GM18858 (cell line): ENCODE results near the gene TARM1.

ENCODE experiments used
- ATAC-seq: cut with Tn5 transposase; IDR thresholded peaks from one replicate; pipeline ENCODE4 v1.9.1; 2021; ENCODE audit not compliant: unreplicated experiment

TARM1 gene

GRCh38 chr19:54081032-54081431 lies at the start of gene TARM1:
Gene TARM1, minus strand, starts transcription at chr19:54081365. Its CDS starts 25 bp downstream, at chr19:54081340.
- no peak for ATAC-seq

GRCh38 chr19:54129617-54129996 lies 48.4 kb upstream of the TARM1 start:
- no peak for ATAC-seq

- no peak for ATAC-seq
These were observed 47.8 kb upstream of the TARM1 start for GRCh38 chr19:54128796-54129616.

- ATAC-seq = no peak
These were observed 47.2 kb upstream of the TARM1 start for GRCh38 chr19:54128441-54128725.

GRCh38 chr19:54127688-54128440 lies 46.7 kb upstream of the TARM1 start:
- ATAC-seq = no peak

- no peak for ATAC-seq
These were observed 44.5 kb upstream of the TARM1 start for GRCh38 chr19:54125713-54126112.

GRCh38 chr19:54124393-54124792 lies 43.2 kb upstream of the TARM1 start:
- ATAC-seq = no peak

- no peak for ATAC-seq
These were observed 42.5 kb upstream of the TARM1 start for GRCh38 chr19:54123682-54124081.

GRCh38 chr19:54121259-54121658 lies 40.1 kb upstream of the TARM1 start:
- ATAC-seq = no peak

- peak; percentile 61 for ATAC-seq
These were observed 34.2 kb upstream of the TARM1 start, which contains the start of the genes PRPF31 and TFPT for GRCh38 chr19:54115109-54116063. Gene PRPF31, plus strand, starts transcription at chr19:54115754. Its CDS starts 2,525 bp downstream, at chr19:54118279. Gene TFPT, minus strand, starts transcription at chr19:54115657. Its CDS starts 388 bp downstream, at chr19:54115269.

GRCh38 chr19:54114340-54115108 lies 33.4 kb upstream of the TARM1 start:
- no peak for ATAC-seq

GRCh38 chr19:54109651-54110050 lies 28.5 kb upstream of the TARM1 start:
- no peak for ATAC-seq

GRCh38 chr19:54108496-54108895 lies 27.3 kb upstream of the TARM1 start:
- ATAC-seq = no peak

GRCh38 chr19:54107876-54108490 lies 26.8 kb upstream of the TARM1 start:
- ATAC-seq = no peak

- no peak for ATAC-seq
These were observed 25.6 kb upstream of the TARM1 start for GRCh38 chr19:54106716-54107115.

- no peak for ATAC-seq
These were observed 24.6 kb upstream of the TARM1 start for GRCh38 chr19:54105796-54106195.

- ATAC-seq = no peak
These were observed 24.0 kb upstream of the TARM1 start for GRCh38 chr19:54104998-54105715.

- ATAC-seq = peak; percentile 94
These were observed 21.4 kb upstream of the TARM1 start, which contains the start of gene NDUFA3 for GRCh38 chr19:54102421-54103169. Gene NDUFA3, plus strand, starts transcription at chr19:54102855. Its CDS starts 24 bp downstream, at chr19:54102879.
